ENCODE measurements around the gene ATXN1.

ATXN1 gene

DNA sequence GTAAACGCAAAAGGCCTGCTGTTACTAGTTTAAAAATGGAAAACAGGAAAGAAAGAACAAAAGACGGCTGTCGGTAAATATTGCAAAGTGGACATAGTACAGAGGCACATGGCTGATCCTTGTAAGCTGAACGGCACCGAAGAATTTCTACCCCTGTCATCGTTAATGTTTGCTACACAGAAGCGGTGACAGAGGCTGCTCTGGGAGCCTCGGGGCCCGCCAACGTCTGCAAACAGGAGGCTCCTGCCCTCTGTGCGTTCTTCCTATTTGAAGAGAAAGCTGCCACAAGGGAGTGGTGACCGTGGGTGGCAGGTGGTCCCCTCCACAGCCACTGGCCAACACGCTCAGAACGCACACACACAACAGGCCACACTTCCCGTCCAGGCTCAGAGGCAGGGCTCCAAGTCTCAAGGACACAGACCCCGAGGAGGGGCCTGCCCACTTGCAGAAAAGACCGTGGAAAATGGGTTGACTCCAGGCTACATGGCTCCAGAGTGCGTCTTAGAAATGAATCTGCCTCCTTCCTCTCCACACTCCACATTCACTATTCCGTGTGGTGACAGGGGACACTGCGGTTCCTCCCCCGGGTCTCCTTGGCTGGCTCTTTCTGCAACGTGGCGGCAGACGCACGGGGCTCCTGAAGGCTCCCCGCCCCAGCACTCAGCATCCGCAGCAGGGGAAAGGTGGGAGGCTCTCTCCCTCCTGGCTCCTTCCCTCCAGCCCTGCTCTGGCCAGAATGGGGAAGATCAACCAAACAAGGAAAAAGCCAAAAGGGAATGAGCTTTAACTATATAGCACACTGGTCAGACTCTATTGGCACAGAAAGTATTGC, 458.3 kb downstream of the ATXN1 start:
- DNase-seq, result no peak
- ATAC-seq, result no peak

DNA sequence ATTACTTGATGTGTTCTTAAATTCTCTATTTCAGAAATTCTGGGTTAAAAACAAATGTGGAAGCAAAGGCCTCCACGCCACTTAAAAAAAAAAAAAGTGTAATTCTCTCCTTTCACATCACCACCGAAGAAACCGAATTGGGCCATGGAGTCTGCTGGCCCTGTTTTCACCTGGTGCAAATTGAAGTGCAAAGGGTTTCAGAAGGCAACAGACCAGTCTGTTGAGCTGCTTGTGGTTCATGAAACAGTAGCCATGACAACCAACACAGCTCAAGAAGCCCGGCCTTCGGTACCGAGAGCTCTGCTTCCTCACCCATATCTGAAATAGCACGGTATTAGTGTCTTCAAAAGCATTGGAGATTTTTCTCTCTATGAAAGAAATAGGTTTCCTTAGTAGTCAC, 459.7 kb downstream of the ATXN1 start:
- ATAC-seq (no peak), DNase-seq (no peak)

DNA sequence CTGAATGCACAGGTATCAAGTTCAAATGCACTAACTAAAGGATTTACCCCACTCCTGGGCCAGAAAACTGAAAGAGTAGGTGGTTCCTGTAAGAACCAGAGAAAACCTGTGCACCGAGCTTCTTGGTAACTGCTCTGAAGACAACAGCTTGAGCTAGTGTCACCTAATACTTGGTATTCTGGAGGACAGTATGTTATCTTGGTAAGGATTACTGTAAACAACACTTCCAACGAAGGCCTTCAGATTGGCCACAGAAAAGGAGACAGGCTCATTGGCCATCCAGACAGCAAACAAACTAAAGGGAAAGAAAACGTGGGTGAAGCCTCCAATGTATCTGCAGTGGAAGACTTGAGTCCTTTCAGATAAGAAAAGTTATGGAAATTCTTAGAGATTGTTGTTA, 461.4 kb downstream of the ATXN1 start:
- DNase-seq, result no peak
- ATAC-seq, result no peak

GRCh38 chr6:16296061-16296670, 465.1 kb downstream of the ATXN1 start:
- ATAC-seq (no peak), DNase-seq (no peak)

GRCh38 chr6:16295471-16295870, 465.8 kb downstream of the ATXN1 start:
- DNase-seq (no peak), ATAC-seq (no peak)

- DNase-seq, result no peak
- no peak for ATAC-seq
Measured at GRCh38 chr6:16295060-16295459, 466.2 kb downstream of the ATXN1 start.

- ATAC-seq (no peak), DNase-seq (no peak)
Measured at GRCh38 chr6:16294371-16294770, 466.9 kb downstream of the ATXN1 start.

DNA sequence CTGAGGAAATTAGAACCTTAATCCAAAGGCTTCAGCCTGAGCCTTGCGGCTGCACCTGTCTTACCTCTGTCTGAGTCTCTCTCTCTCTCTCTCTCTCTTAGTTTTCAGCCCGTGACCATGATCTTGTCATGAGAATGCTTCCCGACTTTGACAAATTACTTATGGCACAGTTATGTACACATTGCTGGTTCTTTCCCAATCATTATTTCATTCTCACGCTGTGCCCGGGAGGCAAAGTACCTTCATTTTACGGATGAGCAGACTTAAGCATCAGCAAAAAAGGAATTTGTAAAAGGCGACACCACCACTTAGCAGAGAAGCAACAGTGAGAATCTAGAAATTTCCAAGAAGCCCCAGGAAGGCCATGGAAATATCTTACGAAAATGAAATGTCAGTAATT, 468.3 kb downstream of the ATXN1 start:
- ATAC-seq (no peak), DNase-seq (no peak)

GRCh38 chr6:16292432-16292831, 468.8 kb downstream of the ATXN1 start:
- DNase-seq (no peak), ATAC-seq (no peak)

GRCh38 chr6:16291739-16292138, 469.5 kb downstream of the ATXN1 start:
- DNase-seq (no peak), ATAC-seq (no peak)

- no peak for ATAC-seq
- no peak for DNase-seq
Measured at GRCh38 chr6:16288163-16288562, 473.1 kb downstream of the ATXN1 start.

DNA sequence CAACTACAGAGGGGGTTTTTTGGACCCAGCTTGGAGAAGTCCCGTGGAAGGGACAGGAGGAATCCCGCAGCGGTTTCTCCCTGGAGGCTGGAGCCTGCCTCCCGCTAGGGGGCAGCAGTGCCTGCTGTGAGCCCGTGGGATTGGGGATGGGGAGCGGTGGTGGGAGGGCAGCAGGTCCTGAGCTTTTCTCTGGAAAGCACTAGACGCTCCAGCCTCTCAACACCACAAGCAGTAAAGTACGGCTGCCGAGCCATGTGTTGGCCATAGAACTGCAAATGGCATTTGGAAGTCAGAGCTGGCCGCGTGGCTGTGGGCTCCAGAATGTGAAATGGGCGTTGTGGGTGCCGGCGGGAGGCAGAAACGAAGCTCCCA, 475.1 kb downstream of the ATXN1 start:
- no peak for ATAC-seq
- peak; percentile 53 for DNase-seq

DNA sequence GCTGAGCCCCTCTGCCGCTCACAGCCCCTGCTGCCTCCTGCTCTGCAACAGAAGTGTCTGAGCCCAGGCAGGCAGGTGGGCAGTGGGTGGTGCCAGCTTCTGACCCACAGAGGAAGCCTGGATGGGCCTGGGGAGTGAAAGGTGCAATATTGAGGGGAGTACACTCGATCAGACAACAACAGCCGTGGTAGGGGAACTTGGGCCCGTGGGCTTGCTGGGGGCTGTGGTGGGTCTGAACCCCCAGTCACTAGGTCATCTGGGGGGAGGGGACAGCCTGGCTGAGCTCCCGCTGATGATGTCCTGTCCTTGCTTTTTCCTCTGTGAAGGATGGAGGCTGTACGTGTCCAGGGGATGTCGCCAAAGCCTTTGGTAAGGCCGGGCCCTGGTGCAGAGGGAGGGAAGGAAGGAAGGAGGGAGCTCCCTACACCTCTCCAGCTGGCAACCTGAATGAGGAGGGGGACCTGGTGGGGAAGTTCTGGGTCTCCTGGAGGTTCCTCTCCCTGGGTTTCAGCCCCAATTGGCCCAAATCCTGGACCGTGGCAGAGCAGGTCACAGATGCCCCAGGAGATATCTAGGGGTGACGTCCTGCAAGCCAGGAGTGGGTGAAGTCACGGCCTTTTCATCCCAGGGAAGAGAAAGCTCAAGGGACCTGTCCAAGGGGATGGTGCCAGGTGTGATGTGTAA, 475.7 kb downstream of the ATXN1 start:
- ATAC-seq (no peak), DNase-seq (no peak)

DNA sequence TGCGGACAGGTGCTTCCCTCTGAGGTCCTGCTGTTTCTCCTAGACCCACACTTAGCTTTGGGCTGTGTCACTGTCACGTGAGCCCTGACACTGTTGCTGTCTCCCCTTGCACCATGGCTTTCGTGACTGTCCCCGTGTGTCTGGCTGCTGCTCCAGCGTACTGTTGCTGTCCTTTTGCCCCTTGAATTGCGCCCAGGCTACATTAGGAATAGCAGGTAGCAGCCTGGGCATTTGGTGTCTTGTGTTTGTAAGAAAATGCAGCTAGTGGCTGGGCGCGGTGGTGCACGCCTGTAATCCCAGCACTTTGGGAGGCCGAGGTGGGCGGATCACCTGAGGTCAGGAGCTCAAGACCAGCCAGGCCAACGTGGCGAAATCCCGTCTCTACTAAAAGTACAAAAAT, 476.8 kb downstream of the ATXN1 start:
- ATAC-seq, result no peak
- DNase-seq, result no peak

DNA sequence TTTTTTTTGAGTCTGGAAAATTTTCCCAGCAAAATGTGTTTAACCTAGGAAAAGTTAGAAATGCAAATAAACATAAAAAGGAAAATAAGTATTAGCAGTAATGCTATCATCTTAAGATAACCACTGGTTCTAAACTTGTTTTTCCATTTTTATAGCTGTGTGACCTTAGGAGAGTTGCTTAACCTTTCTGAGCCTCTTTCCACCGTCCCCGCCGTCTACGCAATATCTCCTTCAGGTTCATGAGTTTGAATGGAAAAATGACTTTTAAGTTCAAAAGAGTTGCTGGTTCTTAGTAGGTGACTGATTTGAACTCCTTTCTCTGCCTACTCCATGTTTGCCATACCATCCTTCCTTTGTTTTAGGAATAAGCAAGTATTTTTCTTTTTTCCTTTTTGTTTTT, 478.9 kb downstream of the ATXN1 start:
- no peak for ATAC-seq

DNA sequence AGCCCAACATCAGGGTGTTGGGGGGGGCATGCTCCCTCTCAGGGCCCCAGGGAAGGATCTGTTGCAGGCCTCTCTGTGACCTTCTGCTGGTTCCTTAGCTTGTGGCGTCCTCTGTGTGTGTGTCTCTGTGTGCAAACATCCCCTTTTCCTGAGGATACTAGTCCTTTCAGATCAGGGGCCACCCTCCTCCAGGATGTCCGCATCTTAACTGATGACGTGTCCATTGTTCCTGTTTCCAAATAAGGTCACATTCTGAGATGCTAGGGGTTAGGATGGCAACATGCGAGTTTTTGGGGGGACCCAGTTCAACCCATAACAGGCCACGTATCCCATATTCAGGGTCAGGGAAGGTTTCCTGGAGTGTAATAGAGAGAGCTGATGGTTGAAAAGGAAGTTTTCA, 482.0 kb downstream of the ATXN1 start:
- no peak for DNase-seq
- no peak for ATAC-seq

More for the DNA sequence above, 478.9 kb downstream of the ATXN1 start:
- DNase-seq, result no peak

- no peak for DNase-seq
- no peak for ATAC-seq
Measured at GRCh38 chr6:16278750-16279149, 482.5 kb downstream of the ATXN1 start.

- peak; percentile 23 for ATAC-seq
- DNase-seq, result no peak
Measured at GRCh38 chr6:16278048-16278724, 483.1 kb downstream of the ATXN1 start.

DNA sequence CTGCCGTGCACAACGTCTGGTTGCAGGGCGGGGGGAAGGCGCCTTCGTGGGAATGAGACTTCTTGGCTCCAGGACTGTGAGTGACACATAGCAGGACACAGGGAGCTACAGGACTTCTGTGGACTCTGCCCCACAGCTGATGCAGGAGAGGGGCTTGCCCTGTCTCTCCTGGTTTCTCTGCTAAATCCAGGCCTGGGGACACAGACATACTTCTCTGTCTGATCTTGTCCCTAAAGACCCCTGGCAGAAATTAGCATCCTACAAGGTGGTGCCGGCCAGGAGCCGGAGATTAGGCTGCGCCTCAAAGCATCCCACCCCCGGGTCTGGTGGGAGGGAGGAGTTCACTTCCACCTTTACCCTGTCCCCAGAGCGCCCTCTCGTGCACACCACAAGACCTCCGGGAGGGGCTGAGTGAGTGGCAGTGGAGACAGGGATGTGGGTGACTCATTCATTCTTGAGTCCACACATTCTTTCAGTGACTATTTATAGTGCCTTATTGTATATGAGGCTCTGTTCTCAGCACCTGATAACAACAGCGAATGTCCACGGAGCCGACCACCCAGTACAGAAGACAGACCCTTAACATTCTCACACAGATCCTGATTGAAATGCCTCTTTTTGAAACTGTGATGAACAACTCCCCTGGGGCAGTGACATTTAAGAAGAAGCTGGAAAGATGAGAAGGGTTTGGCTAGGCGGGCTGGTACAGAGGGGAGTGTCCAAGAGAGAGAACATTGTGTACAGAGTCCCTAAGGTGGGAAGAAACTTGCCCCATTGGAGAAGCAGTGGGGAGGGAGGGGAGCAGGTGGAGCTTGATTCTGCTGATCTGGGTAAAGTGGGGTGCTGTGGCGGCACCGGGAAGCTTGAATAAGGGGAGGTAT, 483.9 kb downstream of the ATXN1 start:
- peak; percentile 40 for DNase-seq
- peak; percentile 67 for ATAC-seq

DNA sequence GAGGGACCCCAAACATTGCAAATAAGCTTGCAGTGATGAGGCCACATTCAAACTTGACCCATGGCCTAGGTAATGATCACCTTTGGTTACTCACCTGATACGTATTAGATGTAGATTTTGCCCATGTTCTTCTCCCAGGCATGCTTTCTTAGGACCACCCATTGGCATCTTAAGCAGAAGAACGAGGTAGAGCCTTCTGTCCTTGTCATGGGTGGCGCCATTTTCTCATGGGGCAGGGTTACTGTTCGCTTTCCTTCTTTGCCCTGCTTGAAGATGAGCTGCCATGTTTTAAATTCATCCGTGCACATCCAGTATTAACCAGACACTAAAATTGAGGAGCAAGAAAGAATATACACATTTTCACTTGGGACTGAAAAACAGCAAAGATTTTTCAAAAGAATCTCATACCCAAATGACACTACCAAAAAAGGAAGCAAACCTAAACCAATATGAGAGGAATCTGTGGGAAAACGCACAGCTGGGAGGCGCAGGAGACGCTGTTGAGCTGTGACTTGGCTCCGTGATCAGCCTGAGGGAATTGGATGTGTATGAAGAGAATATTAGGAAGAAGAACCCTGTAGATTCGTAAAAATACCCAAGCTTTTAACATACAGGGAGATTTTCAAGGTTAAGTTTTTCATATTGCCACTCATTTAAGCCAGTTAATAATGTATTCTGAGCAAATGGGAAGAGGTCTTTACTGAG, 486.2 kb downstream of the ATXN1 start:
- DNase-seq (no peak), ATAC-seq (no peak)

DNA sequence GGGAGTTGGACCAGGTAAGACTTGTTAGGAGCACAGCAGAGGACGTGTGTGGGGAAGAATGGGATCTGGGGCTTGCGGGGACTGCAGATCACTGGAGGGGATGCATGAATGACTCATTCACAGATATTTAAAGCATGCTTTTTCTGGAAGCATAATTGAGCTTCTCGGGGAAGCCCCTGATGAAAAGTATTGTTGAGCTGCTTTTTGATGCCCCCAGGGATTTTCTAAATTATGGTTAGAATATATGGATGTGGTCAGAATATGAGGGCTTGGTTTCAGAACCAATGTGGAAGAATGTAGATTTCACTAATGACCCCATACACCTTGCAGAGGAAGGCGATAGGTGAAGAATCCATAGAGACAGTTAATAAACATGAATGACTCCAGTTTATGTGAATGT, 486.8 kb downstream of the ATXN1 start:
- no peak for DNase-seq
- ATAC-seq, result no peak
